CD14-positive monocyte (primary cell): ENCODE data around the gene PCDHGA12. TPM values are rescaled to one million over a fixed set of nuclear protein-coding genes. Genes with fewer than 3 reads are reported as not detected.
A peak's percentile ranks its signal among the peaks of the same experiment; 100 is the strongest.

Source experiments
- DNase-seq, 3 donors: peaks; one replicate each; pipeline ENCODE4 v3.0.0-alpha.2; 2011 to 2022
- H2AFZ ChIP-seq: 2 replicates; pipeline ENCODE4 v1.6.0; 2012; ENCODE audit warnings: mild to moderate bottlenecking, low read depth, low read length, inconsistent platforms; ENCODE audit not compliant: insufficient read depth, poor library complexity, severe bottlenecking
- H3K27ac ChIP-seq, 2 donors: 1 replicate in 1 of 2; 2 replicates in 1 of 2; pipeline ENCODE4 v1.5.1; 2012 to 2013; ENCODE audit warnings: low read length in 2 of 2, control low read depth in 1 of 2, inconsistent platforms in 1 of 2, low read depth in 1 of 2, mild to moderate bottlenecking in 1 of 2
- H3K27me3 ChIP-seq, 2 donors: one replicate each; pipeline versions ENCODE4 v1.6.0 to v1.6.1; 2011 to 2013; ENCODE audit warnings: low read length in 2 of 2; ENCODE audit not compliant: control insufficient read depth in 2 of 2, insufficient read depth in 2 of 2
- H3K36me3 ChIP-seq, 2 donors: replicated peaks in 1 of 2; 1 replicate in 1 of 2; 2 replicates in 1 of 2; pipeline versions ENCODE4 v1.5.1 to v1.6.1; 2012 to 2013; ENCODE audit warnings: low read length in 2 of 2, control low read depth in 1 of 2, inconsistent platforms in 1 of 2, mild to moderate bottlenecking in 1 of 2; ENCODE audit not compliant: insufficient read depth in 2 of 2, control insufficient read depth in 1 of 2
- H3K4me1 ChIP-seq, 2 donors: 1 replicate in 1 of 2; 2 replicates in 1 of 2; pipeline versions ENCODE4 v1.5.1 to v1.6.1; 2012 to 2013; ENCODE audit warnings: low read length in 2 of 2, control low read depth in 1 of 2, inconsistent platforms in 1 of 2, mild to moderate bottlenecking in 1 of 2, moderate library complexity in 1 of 2; ENCODE audit not compliant: insufficient read depth in 2 of 2, control insufficient read depth in 1 of 2
- H3K4me2 ChIP-seq: replicated peaks from 2 replicates; pipeline ENCODE3; 2012; ENCODE audit warnings: low read length, moderate library complexity, mild to moderate bottlenecking; ENCODE audit not compliant: poor library complexity, severe bottlenecking; ENCODE audit errors: extremely low read depth
- H3K4me3 ChIP-seq, 3 experiments: fragments of 200-600 bp in 1 of 3; sonication (generic) in 1 of 3; replicated peaks in 1 of 3; 1 replicate in 2 of 3; 2 replicates in 1 of 3; pipeline ENCODE4 v1.5.1; 2011 to 2013; ENCODE audit warnings: low read length in 3 of 3, mild to moderate bottlenecking in 3 of 3, control low read depth in 2 of 3, low read depth in 2 of 3, inconsistent platforms in 1 of 3, moderate library complexity in 1 of 3
- H3K79me2 ChIP-seq: 2 replicates; pipeline ENCODE4 v1.6.0; 2012; ENCODE audit warnings: mild to moderate bottlenecking, control low read depth, inconsistent platforms, low read length, moderate library complexity; ENCODE audit not compliant: insufficient read depth
- H3K9ac ChIP-seq: 2 replicates; pipeline ENCODE4 v1.6.0; 2017; ENCODE audit warnings: low read length, mild to moderate bottlenecking; ENCODE audit not compliant: insufficient read depth, poor library complexity, severe bottlenecking
- H3K9me3 ChIP-seq, 2 donors: replicated peaks in 1 of 2; 1 replicate in 1 of 2; 2 replicates in 1 of 2; pipeline versions ENCODE4 v1.5.1 to v1.6.1; 2012 to 2013; ENCODE audit warnings: low read length in 2 of 2, control low read depth in 1 of 2; ENCODE audit not compliant: control insufficient read depth in 1 of 2, insufficient read depth in 1 of 2
- H4K20me1 ChIP-seq: 2 replicates; pipeline ENCODE4 v1.6.0; 2012; ENCODE audit warnings: mild to moderate bottlenecking, low read length, control low read depth, moderate library complexity; ENCODE audit not compliant: insufficient read depth
- H3K27ac Mint-ChIP-seq, 7 donors: one replicate each; pipeline ENCODE4 v1.8.0; 2020; ENCODE audit warnings: mild to moderate bottlenecking in 7 of 7, mixed read lengths in 7 of 7, moderate library complexity in 6 of 7, inconsistent platforms in 2 of 7
- H3K27me3 Mint-ChIP-seq, 3 donors: one replicate each; pipeline ENCODE4 v1.8.0; 2021 to 2022; ENCODE audit warnings: low read depth in 3 of 3, mild to moderate bottlenecking in 3 of 3, mixed read lengths in 3 of 3, moderate library complexity in 3 of 3, inconsistent platforms in 1 of 3
- H3K36me3 Mint-ChIP-seq, 2 donors: one replicate each; pipeline ENCODE4 v1.8.0; 2020; ENCODE audit warnings: mixed read lengths in 2 of 2, inconsistent platforms in 1 of 2, mild to moderate bottlenecking in 1 of 2
- H3K4me1 Mint-ChIP-seq: one replicate; pipeline ENCODE4 v1.8.0; 2020; ENCODE audit warnings: mild to moderate bottlenecking, mixed read lengths
- H3K4me3 Mint-ChIP-seq, 2 donors: one replicate each; pipeline ENCODE4 v1.8.0; 2020; ENCODE audit warnings: mild to moderate bottlenecking in 2 of 2, mixed read lengths in 2 of 2, moderate library complexity in 1 of 2
- H3K9me3 Mint-ChIP-seq, 7 donors: one replicate each; pipeline ENCODE4 v1.8.0; 2020 to 2022; ENCODE audit warnings: mixed read lengths in 7 of 7, mild to moderate bottlenecking in 6 of 7, moderate library complexity in 6 of 7, inconsistent platforms in 2 of 7
- CTCF ChIP-seq: fragments of 200-600 bp; IDR thresholded peaks from one replicate; pipeline ENCODE4 v1.8.0; 2022; ENCODE audit warnings: antibody characterized with exemption, mild to moderate bottlenecking
- WGBS: methylation state at CpG from one replicate; pipeline ENCODE4 v1.1.5; 2013; ENCODE audit warnings: missing lambda C conversion rate; ENCODE audit not compliant: insufficient coverage; 5-methylcytosine and 5-hydroxymethylcytosine counted together
- intact Hi-C, 2 donors: fragments of 100-400 bp; cut with micrococcal nuclease; formaldehyde crosslinking; loops; one replicate each; pipeline versions ENCODE4 v1.15.0 to v1.15.1; 2023
- polyA plus RNA-seq, 3 donors: library from polyadenylated mRNA; depleted of rRNA in 1 of 3; unstranded in 2 of 3; stranded (reverse) in 1 of 3; fragments of 300-500 nt in 2 of 3; fragments of >200 nt in 1 of 3; fragmentation: Illumina TruSeq in 2 of 3; gene quantifications; 1 replicate in 2 of 3; 2 replicates in 1 of 3; pipeline ENCODE4 v1.2.3, GENCODE V29; 2012 to 2021

Gene PCDHGA12
- polyA plus RNA-seq, 3 donors: 0.01 TPM; not detected in 2

- Mint-ChIP-seq H3K4me3 (no peak overlapping the region), H3K36me3 (no peaks in the 10 kb centered on the region), H3K27me3 (peaks cover 6 to 27% (median 12%) of the 10 kb centered on the region in 3 donors), H3K4me1 (no peaks in the 10 kb centered on the region), H3K27ac (peak overlapping the region in 2 of 7 donors; percentile 37 to 59), H3K9me3 (peaks cover 2 to 41% (median 14%) of the 10 kb centered on the region in 7 donors)
- Histone ChIP-seq H3K9ac (no peak overlapping the region), H3K27me3 (peaks cover 10 to 28% of the 10 kb centered on the region in 2 donors), H4K20me1 (no peaks in the 10 kb centered on the region), H3K27ac (no peak overlapping the region), H3K79me2 (no peaks in the 10 kb centered on the region), H3K9me3 (peaks cover 10 to 18% of the 10 kb centered on the region in 2 donors), H3K4me1 (no peaks in the 10 kb centered on the region), H3K36me3 (no peaks in the 10 kb centered on the region), H3K4me3 (no peak overlapping the region), H2AFZ (no peak overlapping the region), H3K4me2 (no peak overlapping the region)
- 100% methylated on average over 2 of the region's 9 CpGs for WGBS
- TF ChIP-seq CTCF: no peak
- intact Hi-C loops: no loop called here
- DNase-seq: no peak
Observed at GRCh38 chr5:141440341-141440740, 10.0 kb downstream of the PCDHGA12 start.

- intact Hi-C loops: no loop called here
- no peaks in the 10 kb centered on the region for H4K20me1 ChIP-seq
- H3K36me3 ChIP-seq: no peaks in the 10 kb centered on the region
- TF ChIP-seq CTCF: no peak
- H3K4me2 ChIP-seq: no peak overlapping the region
- no peak overlapping the region for H3K27ac ChIP-seq
- H3K27me3 ChIP-seq: peaks cover 0 to 15% of the 10 kb centered on the region in 2 donors
- H3K79me2 ChIP-seq: no peaks in the 10 kb centered on the region
- Mint-ChIP-seq H3K27me3 (peaks cover 3 to 29% (median 16%) of the 10 kb centered on the region in 3 donors), H3K9me3 (peaks cover 4 to 41% (median 14%) of the 10 kb centered on the region in 7 donors), H3K4me1 (no peaks in the 10 kb centered on the region), H3K36me3 (no peaks in the 10 kb centered on the region), H3K4me3 (no peak overlapping the region), H3K27ac (no peak overlapping the region)
- peaks cover 10 to 18% of the 10 kb centered on the region in 2 donors for H3K9me3 ChIP-seq
- no peak overlapping the region for H3K9ac ChIP-seq
- DNase-seq: no peak
- H3K4me3 ChIP-seq: no peak overlapping the region
- no peaks in the 10 kb centered on the region for H3K4me1 ChIP-seq
- no peak overlapping the region for H2AFZ ChIP-seq
- 58% methylated on average over 46 of the region's 50 CpGs for WGBS
Observed at GRCh38 chr5:141441571-141442170, 11.4 kb downstream of the PCDHGA12 start.
